Measurements from ENCODE around the gene FADD. TPM values are rescaled to one million over a fixed set of nuclear protein-coding genes. Genes with fewer than 3 reads are reported as not detected.
A peak's percentile ranks its signal among the peaks of the same experiment; 100 is the strongest.

Gene FADD
- total and polyA plus RNA-seq, 2 donors (not counting 3 experiments of a cell fraction or from before 2014, with no cell fraction given), result 35.4 to 45.1 TPM

- Histone ChIP-seq H3K27me3 (ENCODE audit: control insufficient read depth in 2 of 2, insufficient read depth in 2 of 2, low read length in 2 of 2) (no peaks in the 10 kb centered on the region), H3K79me2 (ENCODE audit: control insufficient read depth, insufficient read depth, low read length) (peaks cover 38% of the 10 kb centered on the region), H3K9me3 (replicated peaks; ENCODE audit: control insufficient read depth, insufficient read depth, low read length) (no peaks in the 10 kb centered on the region), H3K27ac (ENCODE audit: insufficient read depth, low read depth, low read length) (peak overlapping the region; percentile 98), H3K4me3 (replicated peaks in 1 of 3; ENCODE audit: insufficient read depth in 1 of 3, low read depth in 1 of 3, low read length in 3 of 3) (peak overlapping the region in 2 of 3 experiments; percentile 79 to 86), H3K4me2 (ENCODE audit: insufficient read depth, low read length) (peak overlapping the region; percentile 93), H3K36me3 (ENCODE audit: control insufficient read depth in 2 of 2, extremely low read depth in 1 of 2, insufficient read depth in 2 of 2, low read length in 2 of 2) (peaks cover 8 to 16% of the 10 kb centered on the region in 2 experiments), H3K9me1 (replicated peaks; ENCODE audit: control insufficient read depth, extremely low read depth, insufficient read depth, low read length) (no peaks in the 10 kb centered on the region), H3K4me1 (ENCODE audit: control insufficient read depth, extremely low read depth, insufficient read depth, low read length) (peaks cover 13% of the 10 kb centered on the region), H4K20me1 (replicated peaks; ENCODE audit: control insufficient read depth, extremely low read depth, insufficient read depth, low read length) (no peaks in the 10 kb centered on the region), H3K9ac (replicated peaks; ENCODE audit: extremely low read depth, insufficient read depth, low read length) (peak overlapping the region; percentile 97), H2AFZ (ENCODE audit: low read depth, low read length) (no peak overlapping the region)
- CTCF ChIA-PET, result interaction anchor here (0.9 to 3.4 kb wide), 4 partner anchors 9 to 296 kb away, joined by 3 to 10 read pairs (median 4); no protein-coding TSS in a partner anchor
- dilution Hi-C loops (cut with MboI; ENCODE audit: extremely low pct_ligation_motif_present, low sequenced_read_pairs) (no loop called here), intact Hi-C loops (cut with micrococcal nuclease) (no loop called here)
- no peak for TF ChIP-seq MAX (IDR thresholded peaks at IDR 0.05; ENCODE audit: insufficient read depth, insufficient read length)
- no peak for TF ChIP-seq POLR2AphosphoS5 (IDR thresholded peaks at IDR 0.05; ENCODE audit: insufficient read depth, low read depth, low read length)
- TF ChIP-seq JUN (IDR thresholded peaks at IDR 0.05; ENCODE audit: borderline replicate concordance, insufficient read depth, insufficient read length, low read depth), result no peak
- no peak for TF ChIP-seq GATA2 (IDR thresholded peaks at IDR 0.05; ENCODE audit: insufficient read depth, insufficient read length, low read depth, low read length)
- FAIRE-seq (no peak), DNase-seq (ENCODE audit: low read depth, low spot score) (no peak)
- POLR2A ChIA-PET, result no interaction called here
- BruUV-seq (replicated peaks), result no TSS peak
Observed at GRCh38 chr11:70205049-70205725, 2.1 kb downstream of the FADD start.

DNA sequence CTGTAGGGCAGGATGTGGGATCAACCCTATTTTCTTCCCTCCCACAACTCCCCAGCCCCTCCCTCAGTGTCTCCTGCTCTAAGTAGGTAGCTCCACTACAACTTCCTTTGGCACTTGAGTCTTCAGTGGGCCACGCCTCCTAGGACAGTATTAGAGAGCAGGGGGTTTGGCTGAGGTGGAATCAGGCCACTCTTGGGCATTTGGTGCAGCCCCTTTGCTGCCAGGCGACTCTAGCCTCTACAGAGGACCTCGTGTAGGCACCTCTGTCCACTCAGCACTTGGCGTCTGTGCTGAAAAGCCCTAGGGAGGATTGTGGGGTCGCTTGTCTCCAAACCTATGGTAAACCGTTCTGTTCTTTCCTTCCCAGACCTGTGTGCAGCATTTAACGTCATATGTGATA lies 2.7 kb downstream of the FADD start:
- H3K9ac ChIP-seq (replicated peaks; ENCODE audit: extremely low read depth, insufficient read depth, low read length), result no peak overlapping the region
- H3K4me3 ChIP-seq (replicated peaks in 1 of 3; ENCODE audit: insufficient read depth in 1 of 3, low read depth in 1 of 3, low read length in 3 of 3), result no peak overlapping the region
- H3K27ac ChIP-seq (ENCODE audit: insufficient read depth, low read depth, low read length), result no peak overlapping the region
- H3K4me1 ChIP-seq (ENCODE audit: control insufficient read depth, extremely low read depth, insufficient read depth, low read length), result peaks cover 13% of the 10 kb centered on the region
- H3K4me2 ChIP-seq (ENCODE audit: insufficient read depth, low read length), result no peak overlapping the region
- H3K9me3 ChIP-seq (replicated peaks; ENCODE audit: control insufficient read depth, insufficient read depth, low read length), result no peaks in the 10 kb centered on the region
- no peak for FAIRE-seq
- no peak overlapping the region for H2AFZ ChIP-seq (ENCODE audit: low read depth, low read length)
- peaks cover 8 to 16% of the 10 kb centered on the region in 2 experiments for H3K36me3 ChIP-seq (ENCODE audit: control insufficient read depth in 2 of 2, extremely low read depth in 1 of 2, insufficient read depth in 2 of 2, low read length in 2 of 2)
- no peaks in the 10 kb centered on the region for H4K20me1 ChIP-seq (replicated peaks; ENCODE audit: control insufficient read depth, extremely low read depth, insufficient read depth, low read length)
- CTCF ChIA-PET, result interaction anchor here (1.5 kb wide), 1 partner anchor 9 kb away, joined by 4 read pairs; no protein-coding TSS in a partner anchor
- no peaks in the 10 kb centered on the region for H3K9me1 ChIP-seq (replicated peaks; ENCODE audit: control insufficient read depth, extremely low read depth, insufficient read depth, low read length)
- DNase-seq (ENCODE audit: low read depth, low spot score), result no peak
- TF ChIP-seq EZH2 (IDR thresholded peaks at IDR 0.05; ENCODE audit: borderline replicate concordance, low read depth, low read length, severe bottlenecking) (no peak), CTCF (IDR thresholded peaks at IDR 0.05; ENCODE audit: extremely low read depth in 1 of 2, insufficient read depth in 1 of 2, low read depth in 1 of 2, low read length in 2 of 2) (no peak), JUN (IDR thresholded peaks at IDR 0.05; ENCODE audit: borderline replicate concordance, insufficient read depth, insufficient read length, low read depth) (no peak), FOS (IDR thresholded peaks at IDR 0.05; ENCODE audit: borderline replicate concordance, insufficient read depth, low read length) (no peak), MAX (IDR thresholded peaks at IDR 0.05; ENCODE audit: insufficient read depth, insufficient read length) (no peak), POLR2AphosphoS5 (IDR thresholded peaks at IDR 0.05; ENCODE audit: insufficient read depth, low read depth, low read length) (no peak), MYC (IDR thresholded peaks at IDR 0.05; ENCODE audit: low read depth, low read length) (no peak), POLR2A (IDR thresholded peaks at IDR 0.05; ENCODE audit: low read depth, low read length) (no peak), GATA2 (IDR thresholded peaks at IDR 0.05; ENCODE audit: insufficient read depth, insufficient read length, low read depth, low read length) (no peak)
- peaks cover 38% of the 10 kb centered on the region for H3K79me2 ChIP-seq (ENCODE audit: control insufficient read depth, insufficient read depth, low read length)
- no peaks in the 10 kb centered on the region for H3K27me3 ChIP-seq (ENCODE audit: control insufficient read depth in 2 of 2, insufficient read depth in 2 of 2, low read length in 2 of 2)
- intact Hi-C loops (cut with micrococcal nuclease), result no loop called here
- BruUV-seq (replicated peaks), result no TSS peak
- dilution Hi-C loops (cut with MboI; ENCODE audit: extremely low pct_ligation_motif_present, low sequenced_read_pairs), result no loop called here
- POLR2A ChIA-PET, result no interaction called here

All from endothelial cell of umbilical vein (primary cell).